Common myeloid progenitor, CD34-positive (primary cell): ENCODE data around the gene SLC44A4.
"Not testable (repeated sequence)": the region's sequence is repeated elsewhere in the genome, so short reads cannot be mapped to it uniquely, and the experiment has no call there.

Experiments
- CTCF ChIA-PET: fragments of 350-600 bp; sonication (Branson Sonifier 250); formaldehyde crosslinking; loops from one replicate; lab custom pipeline; 2021; ENCODE audit warnings: antibody characterized with exemption; lab: Charles Lee
- POLR2A ChIA-PET: fragments of 350-600 bp; sonication (Branson Sonifier 250); formaldehyde crosslinking; loops from one replicate; lab custom pipeline; 2021; ENCODE audit warnings: antibody characterized with exemption; lab: Charles Lee
- DNase-seq, 3 donors: peaks; one replicate each; pipeline versions ENCODE4 v3.0.0 to v3.0.0-alpha.2; 2013
- H3K27ac ChIP-seq, 2 experiments: 1 replicate in 1 of 2; 2 replicates in 1 of 2; pipeline ENCODE4 v1.7.0; 2013; ENCODE audit warnings: inconsistent platforms in 2 of 2, low read length in 2 of 2, mild to moderate bottlenecking in 2 of 2, low read depth in 1 of 2, moderate library complexity in 1 of 2; ENCODE audit not compliant: severe bottlenecking in 2 of 2, insufficient read depth in 1 of 2, poor library complexity in 1 of 2
- H3K27me3 ChIP-seq, 5 experiments: replicated peaks in 2 of 5; 1 replicate in 3 of 5; 2 replicates in 2 of 5; pipeline versions ENCODE4 v1.6.1 to v1.7.0; 2013; ENCODE audit warnings: low read length in 4 of 5, mild to moderate bottlenecking in 2 of 5, moderate library complexity in 2 of 5, inconsistent platforms in 1 of 5; ENCODE audit not compliant: insufficient read depth in 5 of 5, control insufficient read depth in 4 of 5
- H3K36me3 ChIP-seq, 4 experiments: 1 replicate in 2 of 4; 2 replicates in 2 of 4; pipeline versions ENCODE4 v1.6.1 to v1.7.0; 2013; ENCODE audit warnings: low read length in 3 of 4, control low read depth in 1 of 4, mild to moderate bottlenecking in 1 of 4; ENCODE audit not compliant: control insufficient read depth in 4 of 4, insufficient read depth in 4 of 4
- H3K4me1 ChIP-seq, 4 experiments: 1 replicate in 3 of 4; 2 replicates in 1 of 4; pipeline versions ENCODE4 v1.6.1 to v1.7.1; 2013; ENCODE audit warnings: low read length in 3 of 4, mild to moderate bottlenecking in 3 of 4, control low read depth in 1 of 4, inconsistent platforms in 1 of 4, moderate library complexity in 1 of 4; ENCODE audit not compliant: control insufficient read depth in 4 of 4, insufficient read depth in 4 of 4; ENCODE audit errors: control extremely low read depth in 1 of 4
- H3K4me3 ChIP-seq, 7 experiments: 1 replicate in 4 of 7; 2 replicates in 3 of 7; pipeline versions ENCODE4 v1.5.1 to v1.7.0; 2013; ENCODE audit warnings: mild to moderate bottlenecking in 7 of 7, low read length in 6 of 7, moderate library complexity in 6 of 7, inconsistent platforms in 2 of 7, low read depth in 2 of 7, control low read depth in 1 of 7; ENCODE audit not compliant: insufficient read depth in 4 of 7, control insufficient read depth in 1 of 7; ENCODE audit errors: extremely low read depth in 1 of 7
- H3K9me3 ChIP-seq, 5 experiments: 1 replicate in 4 of 5; 2 replicates in 1 of 5; pipeline versions ENCODE4 v1.6.1 to v1.7.1; 2013; ENCODE audit warnings: low read length in 4 of 5, mild to moderate bottlenecking in 2 of 5, inconsistent platforms in 1 of 5, low read depth in 1 of 5, moderate library complexity in 1 of 5; ENCODE audit not compliant: control insufficient read depth in 4 of 5, insufficient read depth in 2 of 5; ENCODE audit errors: control extremely low read depth in 1 of 5
- WGBS: methylation state at CpG from one replicate; pipeline ENCODE4 v1.1.5; 2013; ENCODE audit not compliant: insufficient coverage; 5-methylcytosine and 5-hydroxymethylcytosine counted together

SLC44A4 gene

DNA sequence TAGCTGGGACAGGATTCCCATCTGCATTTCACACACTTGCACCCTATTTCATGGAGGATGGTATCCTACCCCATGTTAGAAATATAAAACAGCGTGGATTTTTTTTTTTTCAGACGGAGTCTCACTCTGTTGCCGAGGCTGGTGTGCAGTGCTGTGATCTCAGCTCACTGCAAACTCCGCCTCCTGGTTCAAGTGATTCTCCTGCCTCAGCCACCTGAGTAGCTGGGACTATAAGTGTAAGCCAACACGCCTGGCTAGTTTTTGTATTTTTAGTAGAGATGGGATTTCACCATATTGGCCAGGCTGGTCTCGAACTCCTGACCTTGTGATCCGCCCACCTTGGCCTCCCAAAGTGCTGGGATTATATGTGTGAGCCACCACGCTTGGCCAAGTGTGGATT, 21.0 kb downstream of the SLC44A4 start:
- 94% methylated on average over 8 of the region's 8 CpGs for WGBS
- ChIA-PET CTCF (interaction anchor here (1.2 kb wide), 3 partner anchors 11 to 18 kb away, joined by 3 to 4 read pairs (median 4); no protein-coding TSS in a partner anchor), POLR2A (interaction anchor here (0.9 kb wide), 1 partner anchor 21 kb away, joined by 3 read pairs; no protein-coding TSS in a partner anchor)
- not testable (repeated sequence) for H3K9me3 ChIP-seq, H3K27me3 ChIP-seq, H3K4me3 ChIP-seq, DNase-seq, H3K27ac ChIP-seq
- H3K36me3 ChIP-seq = peaks cover 9 to 39% (median 16%) of the 10 kb centered on the region in 4 experiments
- H3K4me1 ChIP-seq = peaks cover 0 to 12% (median 9%) of the 10 kb centered on the region in 4 experiments

DNA sequence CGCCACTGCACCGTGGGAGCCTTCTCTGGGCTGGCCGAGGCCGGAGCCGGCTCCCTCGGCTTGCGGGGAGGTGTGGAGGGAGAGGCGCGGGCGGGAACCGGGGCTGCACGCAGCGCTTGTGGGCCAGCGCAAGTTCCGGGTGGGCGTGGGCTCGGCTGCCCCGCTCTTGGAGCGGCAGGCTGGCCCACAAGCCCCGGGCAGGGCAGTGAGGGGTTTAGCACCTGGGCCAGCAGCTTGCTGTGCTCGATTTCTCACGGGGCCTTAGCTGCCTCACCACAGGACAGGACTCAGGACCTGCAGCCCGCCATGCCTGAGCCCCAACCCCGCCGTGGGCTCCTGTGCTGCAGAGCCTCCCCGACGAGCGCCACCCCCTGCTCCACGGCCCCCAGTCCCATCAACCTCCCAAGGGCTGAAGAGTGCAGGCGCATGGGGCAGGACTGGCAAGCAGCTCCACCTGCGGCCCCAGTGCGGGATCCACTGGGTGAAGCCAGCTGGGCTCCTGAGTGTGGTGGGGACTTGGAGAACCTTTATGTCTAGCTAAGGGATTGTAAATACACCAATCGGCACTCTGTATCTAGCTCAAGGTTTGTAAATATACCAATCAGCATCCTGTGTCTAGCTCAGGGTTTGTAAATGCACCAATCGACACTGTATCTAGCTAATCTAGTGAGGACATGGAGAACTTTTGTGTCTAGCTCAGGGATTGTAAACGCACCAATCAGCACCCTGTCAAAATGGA, 26.6 kb downstream of the SLC44A4 start:
- H3K36me3 ChIP-seq, H3K9me3 ChIP-seq, H3K4me1 ChIP-seq, H3K27me3 ChIP-seq, DNase-seq, H3K27ac ChIP-seq, H3K4me3 ChIP-seq, CTCF ChIA-PET: not testable (repeated sequence)
- 98% methylated on average over 23 of the region's 35 CpGs for WGBS
- POLR2A ChIA-PET = interaction anchor here (0.8 kb wide), 1 partner anchor 10 kb away, joined by 3 read pairs; the partner anchor contains the start of gene NEU1

DNA sequence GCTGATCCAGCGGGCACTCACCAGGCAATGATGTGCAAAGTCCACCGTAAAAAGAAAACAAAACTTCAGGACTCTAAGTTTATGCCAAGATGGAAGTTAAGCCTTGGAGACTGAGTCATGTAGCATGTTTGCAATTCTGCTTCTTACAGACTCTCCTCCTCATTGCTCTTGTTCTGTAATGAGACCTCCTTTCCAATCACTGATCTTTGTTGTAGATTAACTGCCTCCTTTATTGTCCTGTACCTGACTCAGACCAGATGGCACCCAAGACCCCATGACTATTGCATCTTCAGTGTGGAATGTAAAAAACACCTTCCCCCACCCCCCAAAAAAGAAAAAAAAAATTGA, 27.3 kb downstream of the SLC44A4 start:
- Histone ChIP-seq H3K4me1 (no peaks in the 10 kb centered on the region), H3K27ac (no peak overlapping the region), H3K27me3 (no peaks in the 10 kb centered on the region), H3K4me3 (no peak overlapping the region), H3K9me3 (no peaks in the 10 kb centered on the region), H3K36me3 (no peaks in the 10 kb centered on the region)
- CTCF ChIA-PET = interaction anchor here (1.7 kb wide), 1 partner anchor 14 kb away, joined by 3 read pairs; no protein-coding TSS in a partner anchor
- POLR2A ChIA-PET = interaction anchor here (0.6 kb wide), 1 partner anchor 12 kb away, joined by 4 read pairs; no protein-coding TSS in a partner anchor
- no peak for DNase-seq
- 100% methylated on average over 2 of the region's 2 CpGs for WGBS

DNA sequence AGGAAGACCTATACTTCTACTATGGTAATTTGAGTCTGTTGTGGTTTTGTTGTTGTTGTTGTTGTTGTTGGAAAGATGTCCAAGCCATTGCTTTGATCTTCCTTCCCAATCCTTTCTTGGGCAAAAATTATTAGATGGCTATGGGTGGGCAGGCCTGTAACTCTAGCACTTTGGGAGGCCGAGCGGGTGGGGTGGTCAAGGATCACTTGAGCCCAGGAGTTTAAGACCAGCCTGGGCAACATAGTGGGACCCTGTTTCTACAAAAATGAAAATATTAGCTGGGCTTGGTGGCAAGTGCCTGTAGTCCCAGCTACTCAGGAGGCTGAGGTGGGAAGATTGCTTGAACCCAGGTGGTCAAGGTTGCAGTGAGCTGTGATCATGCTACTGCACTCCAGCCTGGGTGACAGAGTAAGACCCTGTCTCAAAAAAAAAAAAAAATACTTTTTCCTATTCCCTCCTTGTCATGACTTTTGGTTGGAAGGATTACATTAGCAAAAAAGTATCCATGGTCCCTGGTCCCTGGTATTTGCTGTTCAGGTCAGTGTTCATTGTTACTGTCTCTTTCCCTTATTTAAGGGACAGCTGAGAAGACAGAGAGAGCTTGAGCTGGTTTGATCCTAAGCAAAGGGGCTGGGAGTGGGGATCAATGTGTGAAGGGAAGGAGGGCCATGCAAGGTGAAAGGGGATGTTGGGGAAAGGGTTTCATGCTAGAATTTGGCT, 27.9 kb downstream of the SLC44A4 start:
- ChIA-PET POLR2A (interaction anchor here (0.6 kb wide), 1 partner anchor 12 kb away, joined by 4 read pairs; no protein-coding TSS in a partner anchor), CTCF (interaction anchor here (1.7 kb wide), 1 partner anchor 13 kb away, joined by 3 read pairs; no protein-coding TSS in a partner anchor)
- Histone ChIP-seq H3K27ac (no peak overlapping the region), H3K4me3 (no peak overlapping the region), H3K36me3 (no peaks in the 10 kb centered on the region), H3K27me3 (no peaks in the 10 kb centered on the region), H3K4me1 (no peaks in the 10 kb centered on the region), H3K9me3 (no peaks in the 10 kb centered on the region)
- 100% methylated on average over 2 of the region's 2 CpGs for WGBS
- no peak for DNase-seq

DNA sequence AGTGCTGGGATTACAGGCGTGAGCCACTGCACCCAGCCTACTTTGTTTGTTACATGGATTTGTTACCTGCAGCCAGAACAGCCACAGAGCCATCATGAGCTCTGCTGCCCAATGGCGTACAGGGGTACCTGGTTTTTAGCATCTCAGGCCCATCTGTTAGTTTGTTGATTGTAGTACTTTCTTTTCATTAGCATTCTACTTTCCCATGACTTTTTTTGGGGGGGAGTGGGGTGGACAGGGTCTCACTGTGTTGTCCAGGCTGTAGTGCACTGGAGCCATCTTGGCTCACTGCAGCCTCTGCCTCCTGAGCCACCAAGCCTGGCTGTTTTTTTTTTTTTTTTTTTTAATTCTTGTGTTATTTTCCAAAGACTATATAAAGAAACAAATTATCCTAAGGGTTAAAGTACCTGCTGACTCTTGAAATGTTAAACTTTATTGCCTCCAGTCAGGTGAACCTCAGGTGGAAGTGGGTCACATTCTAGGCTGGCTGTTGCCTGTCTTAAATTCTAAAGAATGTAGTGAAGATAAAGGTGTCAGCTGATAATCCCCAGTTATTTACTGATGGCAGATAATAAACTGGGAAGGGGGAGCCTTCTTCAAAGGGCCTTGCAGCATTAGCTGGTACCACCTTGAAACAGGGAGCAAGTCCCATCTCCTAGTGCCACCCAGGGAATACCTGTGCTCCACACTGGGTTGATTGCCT, 31.4 kb downstream of the SLC44A4 start:
- ChIA-PET CTCF (interaction anchor here (0.7 to 0.8 kb wide), 2 partner anchors 11 to 12 kb away, joined by 4 read pairs; no protein-coding TSS in a partner anchor), POLR2A (no interaction called here)

DNA sequence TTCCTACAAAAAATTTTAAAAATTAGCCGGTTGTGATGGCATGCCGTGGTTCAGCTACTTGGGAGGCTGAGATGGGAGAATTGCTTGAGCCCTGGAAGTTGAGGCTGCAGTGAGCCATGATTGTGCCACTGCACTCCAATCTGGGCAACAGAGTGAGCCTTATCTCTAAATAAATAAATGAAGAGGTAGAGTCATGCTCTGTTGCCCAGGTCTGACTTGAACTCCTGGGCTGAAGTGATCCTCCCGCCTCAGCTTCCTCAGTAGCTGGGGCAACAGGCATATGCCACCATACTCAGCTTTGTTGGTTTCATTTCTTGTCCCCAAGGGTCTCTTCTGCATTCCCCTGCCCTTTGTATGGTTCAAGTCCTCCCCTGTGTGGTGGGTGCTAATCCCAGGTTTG, 34.3 kb downstream of the SLC44A4 start:
- Histone ChIP-seq H3K27ac (peak overlapping the region in 1 of 2 experiments; percentile 34), H3K36me3 (peaks cover 2 to 28% (median 13%) of the 10 kb centered on the region in 4 experiments), H3K9me3 (no peaks in the 10 kb centered on the region), H3K4me3 (no peak overlapping the region), H3K27me3 (no peaks in the 10 kb centered on the region), H3K4me1 (no peaks in the 10 kb centered on the region)
- WGBS = 82% methylated on average over 2 of the region's 3 CpGs
- POLR2A ChIA-PET = interaction anchor here (0.6 kb wide), 1 partner anchor 18 kb away, joined by 3 read pairs; the partner anchor contains the start of gene NEU1
- CTCF ChIA-PET = interaction anchor here (1.2 kb wide), 1 partner anchor 219 kb away, joined by 4 read pairs; no protein-coding TSS in a partner anchor
- DNase-seq = no peak

More for the DNA sequence above, 31.4 kb downstream of the SLC44A4 start:
- Histone ChIP-seq H3K4me3 (no peak overlapping the region), H3K9me3 (no peaks in the 10 kb centered on the region), H3K4me1 (no peaks in the 10 kb centered on the region), H3K27ac (no peak overlapping the region), H3K36me3 (peaks cover 0 to 11% (median 0%) of the 10 kb centered on the region in 4 experiments), H3K27me3 (no peaks in the 10 kb centered on the region)
- DNase-seq = no peak
- 100% methylated on average over 1 of the region's 2 CpGs for WGBS
